Smooth muscle cell (in vitro differentiated cells): Measurements from ENCODE around the gene GAS2L1. TPM values are rescaled to one million over a fixed set of nuclear protein-coding genes. Genes with fewer than 3 reads are reported as not detected.

Source experiments
- DNase-seq: peaks from one replicate; lab custom pipeline; 2025; ENCODE audit not compliant: unreplicated experiment; lab: John Stamatoyannopoulos, UW
- H2AFZ ChIP-seq: fragments of 200-600 bp; sonication (generic); 2 replicates; pipeline ENCODE4 v1.6.0; 2016; ENCODE audit warnings: antibody characterized with exemption, low read depth, mild to moderate bottlenecking
- H3F3A ChIP-seq: fragments of 200-600 bp; sonication (generic); 2 replicates; pipeline ENCODE4 v1.6.0; 2017; ENCODE audit warnings: antibody characterized with exemption, low read depth
- H3K27ac ChIP-seq: fragments of 200-600 bp; sonication (generic); 2 replicates; pipeline ENCODE4 v1.5.1; 2016; ENCODE audit warnings: low read depth, mild to moderate bottlenecking
- H3K27me3 ChIP-seq: fragments of 200-600 bp; sonication (generic); 2 replicates; pipeline ENCODE4 v1.6.1; 2016; ENCODE audit warnings: low read depth, mild to moderate bottlenecking
- H3K36me3 ChIP-seq: fragments of 200-600 bp; sonication (generic); 2 replicates; pipeline ENCODE4 v1.5.1; 2016; ENCODE audit warnings: low read depth
- H3K4me1 ChIP-seq: fragments of 200-600 bp; sonication (generic); 2 replicates; pipeline ENCODE4 v1.5.1; 2016; ENCODE audit warnings: low read depth
- H3K4me2 ChIP-seq: fragments of 200-600 bp; sonication (generic); 2 replicates; pipeline ENCODE4 v1.6.0; 2016; ENCODE audit warnings: mild to moderate bottlenecking
- H3K4me3 ChIP-seq: fragments of 200-600 bp; sonication (generic); 2 replicates; pipeline ENCODE4 v1.5.1; 2016; ENCODE audit warnings: mild to moderate bottlenecking
- H3K79me2 ChIP-seq: fragments of 200-600 bp; sonication (generic); 2 replicates; pipeline ENCODE4 v1.6.0; 2016; ENCODE audit warnings: low read depth, mild to moderate bottlenecking
- H3K9ac ChIP-seq: fragments of 200-600 bp; sonication (generic); 2 replicates; pipeline ENCODE4 v1.6.0; 2016; ENCODE audit warnings: low read depth
- H3K9me3 ChIP-seq: fragments of 200-600 bp; sonication (generic); replicated peaks from 2 replicates; pipeline ENCODE4 v1.5.1; 2016; ENCODE audit warnings: low read depth
- H4K20me1 ChIP-seq: fragments of 200-600 bp; sonication (generic); 2 replicates; pipeline ENCODE4 v1.6.0; 2016; ENCODE audit warnings: low read depth
- WGBS: methylation state at CpG from one replicate; pipeline ENCODE4 v1.1.7; 2016; ENCODE audit warnings: low lambda C conversion rate; 5-methylcytosine and 5-hydroxymethylcytosine counted together
- polyA plus RNA-seq: library from polyadenylated mRNA; unstranded; fragments of >200 nt; fragmentation: Nextera tagmentation; extraction: Ambion mirVana; gene quantifications from 2 replicates; pipeline ENCODE4 v1.2.1, GENCODE V29; 2016
- total RNA-seq: library from RNA; depleted of rRNA; stranded (reverse); fragments of >200 nt; gene quantifications from 2 replicates; pipeline ENCODE4 v1.2.3, GENCODE V29; 2014
- TF ChIP-seq, protein P1 (sequence below): fragments of 200-600 bp; sonication (generic); IDR thresholded peaks from 2 replicates; pipeline ENCODE4 v1.5.1; 2017; ENCODE audit warnings: borderline replicate concordance, mild to moderate bottlenecking, antibody characterized with exemption; ENCODE audit not compliant: insufficient read depth, poor library complexity, severe bottlenecking

Gene GAS2L1
- total and polyA plus RNA-seq, 2 experiments from 2014 or later, result 7.8 to 31.7 TPM

DNA sequence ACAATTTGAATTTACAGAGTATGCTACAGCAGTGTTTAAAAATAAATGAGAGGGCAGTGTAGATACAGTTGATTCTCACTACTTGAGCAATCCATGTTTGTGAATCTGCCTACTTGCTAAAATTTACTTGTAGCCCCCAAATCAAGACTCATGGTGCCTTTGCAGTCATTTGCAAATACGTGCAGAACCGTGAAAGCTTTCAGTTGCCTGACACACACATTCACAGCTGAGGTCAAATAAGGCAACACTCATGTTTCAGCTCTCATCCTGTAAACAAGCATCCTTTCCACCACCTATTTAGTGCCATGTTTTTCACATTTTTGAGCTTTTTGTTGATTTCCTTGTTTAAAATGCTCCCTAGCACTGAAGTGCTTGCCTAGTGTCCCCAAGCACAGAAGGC, 41.6 kb downstream of the GAS2L1 start:
- WGBS, result 96% methylated on average over 2 of the region's 2 CpGs
- DNase-seq, result no peak
- Histone ChIP-seq H3K4me1 (no peaks in the 10 kb centered on the region), H3K9me3 (no peaks in the 10 kb centered on the region), H4K20me1 (no peaks in the 10 kb centered on the region), H3K9ac (no peak overlapping the region), H3K36me3 (peaks cover 9% of the 10 kb centered on the region), H3K79me2 (no peaks in the 10 kb centered on the region), H3K4me2 (no peak overlapping the region), H3K4me3 (no peak overlapping the region), H2AFZ (no peak overlapping the region), H3F3A (no peaks in the 10 kb centered on the region), H3K27ac (no peak overlapping the region), H3K27me3 (no peaks in the 10 kb centered on the region)
- TF ChIP-seq, protein P1, sequence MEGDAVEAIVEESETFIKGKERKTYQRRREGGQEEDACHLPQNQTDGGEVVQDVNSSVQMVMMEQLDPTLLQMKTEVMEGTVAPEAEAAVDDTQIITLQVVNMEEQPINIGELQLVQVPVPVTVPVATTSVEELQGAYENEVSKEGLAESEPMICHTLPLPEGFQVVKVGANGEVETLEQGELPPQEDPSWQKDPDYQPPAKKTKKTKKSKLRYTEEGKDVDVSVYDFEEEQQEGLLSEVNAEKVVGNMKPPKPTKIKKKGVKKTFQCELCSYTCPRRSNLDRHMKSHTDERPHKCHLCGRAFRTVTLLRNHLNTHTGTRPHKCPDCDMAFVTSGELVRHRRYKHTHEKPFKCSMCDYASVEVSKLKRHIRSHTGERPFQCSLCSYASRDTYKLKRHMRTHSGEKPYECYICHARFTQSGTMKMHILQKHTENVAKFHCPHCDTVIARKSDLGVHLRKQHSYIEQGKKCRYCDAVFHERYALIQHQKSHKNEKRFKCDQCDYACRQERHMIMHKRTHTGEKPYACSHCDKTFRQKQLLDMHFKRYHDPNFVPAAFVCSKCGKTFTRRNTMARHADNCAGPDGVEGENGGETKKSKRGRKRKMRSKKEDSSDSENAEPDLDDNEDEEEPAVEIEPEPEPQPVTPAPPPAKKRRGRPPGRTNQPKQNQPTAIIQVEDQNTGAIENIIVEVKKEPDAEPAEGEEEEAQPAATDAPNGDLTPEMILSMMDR, result no peak

DNA sequence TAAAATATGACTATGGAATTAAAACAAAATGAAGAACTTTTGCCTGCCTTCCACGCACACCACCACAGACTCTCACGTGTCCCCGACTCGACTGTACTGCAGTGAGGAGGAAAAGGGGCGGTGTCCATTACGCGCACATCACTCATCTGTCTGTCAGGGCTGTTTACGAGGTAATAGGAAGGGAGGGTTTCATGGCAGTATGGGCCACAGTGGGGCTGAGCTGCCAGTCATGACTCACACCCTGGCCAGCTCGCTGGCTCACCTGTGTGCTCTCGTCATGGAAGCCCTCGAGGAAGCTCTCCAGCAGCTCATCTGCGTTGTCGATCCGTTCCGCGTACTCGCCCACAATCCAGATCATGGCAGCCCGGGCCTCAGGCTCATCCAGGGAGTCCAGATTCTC, 42.5 kb downstream of the GAS2L1 start:
- Histone ChIP-seq H3K9ac (no peak overlapping the region), H3F3A (no peaks in the 10 kb centered on the region), H3K9me3 (no peaks in the 10 kb centered on the region), H3K4me1 (no peaks in the 10 kb centered on the region), H2AFZ (no peak overlapping the region), H3K4me2 (no peak overlapping the region), H3K36me3 (peaks cover 9% of the 10 kb centered on the region), H3K79me2 (no peaks in the 10 kb centered on the region), H3K4me3 (no peak overlapping the region), H4K20me1 (no peaks in the 10 kb centered on the region), H3K27ac (no peak overlapping the region), H3K27me3 (no peaks in the 10 kb centered on the region)
- TF ChIP-seq, protein P1, result no peak
- DNase-seq, result no peak
- WGBS, result 88% methylated on average over 18 of the region's 18 CpGs

DNA sequence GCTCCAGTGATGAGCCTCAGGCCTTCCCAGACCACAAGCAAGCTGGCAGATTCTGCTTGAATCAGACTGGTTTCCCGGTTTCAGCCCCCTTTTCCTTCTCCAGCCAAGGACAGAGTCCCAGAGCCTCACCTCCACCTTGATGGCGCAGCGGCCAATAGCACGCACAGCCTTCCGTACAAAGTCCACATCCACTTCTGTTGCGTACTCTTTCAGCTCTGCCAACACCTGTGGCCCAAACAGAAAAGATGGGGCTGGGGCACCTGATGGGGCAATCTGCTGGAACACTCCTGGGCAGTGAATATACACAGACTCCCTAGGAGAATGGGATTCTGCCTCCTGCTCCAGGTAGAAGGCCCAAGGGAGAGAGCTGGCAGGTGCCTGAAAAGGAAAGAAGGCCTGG, 44.6 kb downstream of the GAS2L1 start:
- no peak overlapping the region for H3K4me3 ChIP-seq
- TF ChIP-seq, protein P1, result no peak
- no peak for DNase-seq
- no peak overlapping the region for H3K9ac ChIP-seq
- no peaks in the 10 kb centered on the region for H3K9me3 ChIP-seq
- no peaks in the 10 kb centered on the region for H4K20me1 ChIP-seq
- peaks cover 9% of the 10 kb centered on the region for H3K36me3 ChIP-seq
- no peaks in the 10 kb centered on the region for H3K79me2 ChIP-seq
- no peaks in the 10 kb centered on the region for H3F3A ChIP-seq
- no peak overlapping the region for H3K4me2 ChIP-seq
- H3K27ac ChIP-seq, result no peak overlapping the region
- no peaks in the 10 kb centered on the region for H3K27me3 ChIP-seq
- WGBS, result 96% methylated on average over 6 of the region's 6 CpGs
- no peaks in the 10 kb centered on the region for H3K4me1 ChIP-seq
- no peak overlapping the region for H2AFZ ChIP-seq

DNA sequence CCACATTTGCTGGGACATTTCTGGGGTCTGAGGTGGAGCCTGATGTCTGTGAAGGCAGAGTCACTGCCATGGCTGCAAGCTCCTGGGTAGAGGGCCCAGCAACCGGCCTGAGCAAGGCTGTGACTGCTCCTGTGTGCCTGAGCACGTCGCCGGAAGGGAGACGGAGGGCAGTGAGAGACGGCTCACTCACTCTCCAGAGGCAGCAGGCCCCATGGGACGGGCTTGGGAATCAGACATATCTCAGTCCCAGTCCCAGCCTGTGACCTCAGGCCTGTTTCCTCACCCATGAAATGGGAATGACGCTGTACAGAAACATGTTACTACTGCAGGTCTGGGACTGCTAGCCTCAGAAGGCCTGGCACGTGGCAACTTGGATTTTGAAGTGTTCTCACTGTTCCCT, 45.4 kb downstream of the GAS2L1 start:
- Histone ChIP-seq H2AFZ (no peak overlapping the region), H3K4me3 (no peak overlapping the region), H3F3A (no peaks in the 10 kb centered on the region), H3K79me2 (no peaks in the 10 kb centered on the region), H3K9me3 (no peaks in the 10 kb centered on the region), H3K36me3 (peaks cover 9% of the 10 kb centered on the region), H4K20me1 (no peaks in the 10 kb centered on the region), H3K27ac (no peak overlapping the region), H3K4me1 (no peaks in the 10 kb centered on the region), H3K4me2 (no peak overlapping the region), H3K9ac (no peak overlapping the region), H3K27me3 (no peaks in the 10 kb centered on the region)
- no peak for DNase-seq
- 88% methylated on average over 9 of the region's 9 CpGs for WGBS
- TF ChIP-seq, protein P1, result no peak
